GM18868 (cell line): ENCODE data around the gene MAN1B1.
A peak's percentile ranks its signal among the peaks of the same experiment; 100 is the strongest.

Experiments
- ATAC-seq: cut with Tn5 transposase; IDR thresholded peaks from one replicate; pipeline ENCODE4 v1.9.1; 2021; ENCODE audit warnings: mild to moderate bottlenecking, moderate library complexity; ENCODE audit not compliant: unreplicated experiment

Gene MAN1B1

GRCh38 chr9:137068539-137069507 lies 18.0 kb upstream of the MAN1B1 start:
- no peak for ATAC-seq

GRCh38 chr9:137069508-137070091 lies 17.2 kb upstream of the MAN1B1 start:
- ATAC-seq = no peak

GRCh38 chr9:137070201-137070905 lies 16.4 kb upstream of the MAN1B1 start, which contains the start of gene SAPCD2:
Gene SAPCD2, minus strand, starts transcription at chr9:137070557. Its CDS starts 97 bp downstream, at chr9:137070460.
- peak; percentile 75 for ATAC-seq

GRCh38 chr9:137070906-137071275 lies 15.9 kb upstream of the MAN1B1 start:
- ATAC-seq = no peak

- no peak for ATAC-seq
Measured at GRCh38 chr9:137071282-137071681, 15.5 kb upstream of the MAN1B1 start.

- no peak for ATAC-seq
Measured at GRCh38 chr9:137073992-137074399, 12.8 kb upstream of the MAN1B1 start.

- no peak for ATAC-seq
Measured at GRCh38 chr9:137074657-137075274, 12.0 kb upstream of the MAN1B1 start.

- ATAC-seq = no peak
Measured at GRCh38 chr9:137075275-137075775, 11.5 kb upstream of the MAN1B1 start.

GRCh38 chr9:137076636-137077009 lies 10.2 kb upstream of the MAN1B1 start:
- no peak for ATAC-seq

- ATAC-seq = peak; percentile 67
Measured at GRCh38 chr9:137077010-137077747, 9.6 kb upstream of the MAN1B1 start, which contains the start of gene UAP1L1. Gene UAP1L1, plus strand, starts transcription at chr9:137077517. Its CDS starts 16 bp downstream, at chr9:137077533.

- ATAC-seq = no peak
Measured at GRCh38 chr9:137077758-137078693, 8.8 kb upstream of the MAN1B1 start.

- ATAC-seq = no peak
Measured at GRCh38 chr9:137078701-137079400, 7.9 kb upstream of the MAN1B1 start.

- no peak for ATAC-seq
Measured at GRCh38 chr9:137079401-137079787, 7.4 kb upstream of the MAN1B1 start.

- no peak for ATAC-seq
Measured at GRCh38 chr9:137080260-137081122, 6.3 kb upstream of the MAN1B1 start.

GRCh38 chr9:137082222-137082924 lies 4.4 kb upstream of the MAN1B1 start:
- ATAC-seq = no peak

GRCh38 chr9:137082925-137083290 lies 3.9 kb upstream of the MAN1B1 start:
- ATAC-seq = no peak
